H1 (cell line): ENCODE results near the gene IZUMO4. TPM values are rescaled to one million over a fixed set of nuclear protein-coding genes. Genes with fewer than 3 reads are reported as not detected.

Experiments
- CTCF ChIA-PET: fragments of 300-600 bp; sonication (Branson Sonifier 250); formaldehyde crosslinking; loops from one replicate; lab custom pipeline; 2021; ENCODE audit not compliant: partially characterized antibody; lab: Charles Lee
- POLR2A ChIA-PET: fragments of 300-600 bp; sonication (Branson Sonifier 250); formaldehyde crosslinking; loops from one replicate; lab custom pipeline; 2021; ENCODE audit warnings: inconsistent platforms; ENCODE audit not compliant: partially characterized antibody; lab: Charles Lee
- DNase-seq, 2 experiments: peaks; one replicate each; pipeline versions ENCODE4 v3.0.0 to v3.0.0-alpha.2; 2010 to 2022; ENCODE audit warnings: low spot score in 2 of 2, low read depth in 1 of 2, mixed read lengths in 1 of 2
- FAIRE-seq: peaks from 2 replicates; lab custom pipeline; 2011; peaks lifted over from hg19 to GRCh38; lab: Jason Lieb, UNC
- H2AFZ ChIP-seq: 2 replicates; pipeline ENCODE4 v1.8.1; 2012; ENCODE audit warnings: low read length, inconsistent platforms
- H2AK5ac ChIP-seq: 2 replicates; pipeline ENCODE4 v1.6.1; 2013; ENCODE audit warnings: low read depth, low read length
- H2BK120ac ChIP-seq: replicated peaks from 2 replicates; pipeline ENCODE3; 2013; ENCODE audit warnings: low read depth, low read length, inconsistent platforms
- H2BK12ac ChIP-seq: 2 replicates; pipeline ENCODE4 v1.6.1; 2013; ENCODE audit warnings: low read depth, low read length
- H2BK15ac ChIP-seq: 2 replicates; pipeline ENCODE4 v1.6.1; 2013; ENCODE audit warnings: low read length
- H2BK20ac ChIP-seq: 2 replicates; pipeline ENCODE4 v1.6.1; 2013; ENCODE audit warnings: low read length
- H2BK5ac ChIP-seq: 2 replicates; pipeline ENCODE4 v1.6.1; 2013; ENCODE audit warnings: low read depth, low read length
- H3K14ac ChIP-seq: 2 replicates; pipeline ENCODE4 v1.6.1; 2013; ENCODE audit warnings: inconsistent platforms; ENCODE audit not compliant: insufficient read length
- H3K18ac ChIP-seq: 2 replicates; pipeline ENCODE4 v1.6.1; 2013; ENCODE audit warnings: low read length; ENCODE audit errors: extremely low read depth
- H3K23ac ChIP-seq: 2 replicates; pipeline ENCODE4 v1.6.1; 2013; ENCODE audit warnings: inconsistent platforms; ENCODE audit not compliant: insufficient read length
- H3K23me2 ChIP-seq: 2 replicates; pipeline ENCODE4 v1.6.1; 2013; ENCODE audit warnings: low read depth, low read length
- H3K27ac ChIP-seq: 2 replicates; pipeline ENCODE4 v1.6.1; 2011; ENCODE audit warnings: low read depth, low read length, inconsistent platforms
- H3K27me3 ChIP-seq, 4 experiments: replicated peaks in 1 of 4; 1 replicate in 1 of 4; 2 replicates in 3 of 4; pipeline versions ENCODE4 v1.6.1 to v1.8.1; 2011 to 2013; ENCODE audit warnings: low read length in 3 of 4, mild to moderate bottlenecking in 3 of 4, inconsistent platforms in 2 of 4, mixed read lengths in 2 of 4, moderate library complexity in 1 of 4; ENCODE audit not compliant: control insufficient read depth in 3 of 4, insufficient read depth in 3 of 4; ENCODE audit errors: extremely low read depth in 1 of 4
- H3K36me3 ChIP-seq, 4 experiments: 2 replicates each; pipeline versions ENCODE4 v1.6.1 to v1.8.1; 2011 to 2013; ENCODE audit warnings: mild to moderate bottlenecking in 4 of 4, low read length in 3 of 4, moderate library complexity in 2 of 4, control low read depth in 1 of 4, inconsistent platforms in 1 of 4; ENCODE audit not compliant: insufficient read depth in 4 of 4, control insufficient read depth in 2 of 4
- H3K4ac ChIP-seq: replicated peaks from 2 replicates; pipeline ENCODE3; 2013; ENCODE audit warnings: low read length, low read depth, mixed read lengths, inconsistent platforms; ENCODE audit not compliant: insufficient read length
- H3K4me1 ChIP-seq, 4 experiments: replicated peaks in 1 of 4; 1 replicate in 1 of 4; 2 replicates in 3 of 4; pipeline versions ENCODE4 v1.6.1 to v1.8.1; 2011 to 2013; ENCODE audit warnings: low read length in 3 of 4, inconsistent platforms in 2 of 4, mixed read lengths in 1 of 4; ENCODE audit not compliant: insufficient read depth in 4 of 4, control insufficient read depth in 3 of 4
- H3K4me2 ChIP-seq, 2 experiments: 2 replicates each; pipeline versions ENCODE4 v1.6.1 to v1.8.1; 2011 to 2013; ENCODE audit warnings: low read depth in 2 of 2, low read length in 2 of 2, control low read depth in 1 of 2, inconsistent platforms in 1 of 2, mild to moderate bottlenecking in 1 of 2; ENCODE audit not compliant: insufficient read depth in 1 of 2
- H3K4me3 ChIP-seq, 4 experiments: fragments of 200-600, 300-600 bp in 1 of 4; sonication (generic), shearing (Covaris generic), sonication (Bioruptor Twin) in 1 of 4; 2 replicates each; pipeline versions ENCODE4 v1.5.1 to v1.8.1; 2011 to 2016; ENCODE audit warnings: low read length in 4 of 4, low read depth in 3 of 4, control low read depth in 2 of 4, inconsistent platforms in 2 of 4, mild to moderate bottlenecking in 2 of 4, mixed read lengths in 1 of 4, moderate library complexity in 1 of 4; ENCODE audit not compliant: insufficient read depth in 2 of 4; ENCODE audit errors: extremely low read depth in 1 of 4
- H3K56ac ChIP-seq: replicated peaks from 2 replicates; pipeline ENCODE3; 2013; ENCODE audit warnings: low read depth, mild to moderate bottlenecking, mixed read lengths, low read length, inconsistent platforms; ENCODE audit not compliant: insufficient read length
- H3K79me1 ChIP-seq: 2 replicates; pipeline ENCODE4 v1.6.1; 2013; ENCODE audit warnings: low read depth, low read length, control low read depth
- H3K79me2 ChIP-seq, 2 experiments: 2 replicates each; pipeline versions ENCODE4 v1.6.1 to v1.8.1; 2012 to 2013; ENCODE audit warnings: low read length in 2 of 2, mild to moderate bottlenecking in 2 of 2, inconsistent platforms in 1 of 2; ENCODE audit not compliant: insufficient read depth in 2 of 2, control insufficient read depth in 1 of 2
- H3K9ac ChIP-seq, 4 experiments: replicated peaks in 1 of 4; 1 replicate in 1 of 4; 2 replicates in 3 of 4; pipeline versions ENCODE4 v1.6.1 to v1.8.1; 2011 to 2013; ENCODE audit warnings: low read depth in 3 of 4, low read length in 3 of 4, control low read depth in 2 of 4, mild to moderate bottlenecking in 2 of 4, moderate library complexity in 2 of 4, inconsistent platforms in 1 of 4; ENCODE audit errors: extremely low read depth in 1 of 4
- H3K9me3 ChIP-seq, 2 experiments: 2 replicates each; pipeline versions ENCODE4 v1.6.1 to v1.8.1; 2012 to 2013; ENCODE audit warnings: mild to moderate bottlenecking in 2 of 2, moderate library complexity in 2 of 2, control low read depth in 1 of 2, inconsistent platforms in 1 of 2, low read depth in 1 of 2, low read length in 1 of 2, mixed read lengths in 1 of 2; ENCODE audit not compliant: insufficient read depth in 2 of 2
- H4K20me1 ChIP-seq, 2 experiments: replicated peaks in 1 of 2; 2 replicates each; pipeline versions ENCODE3 to v1.8.1; 2011 to 2013; ENCODE audit warnings: inconsistent platforms in 2 of 2, low read length in 2 of 2, mild to moderate bottlenecking in 1 of 2; ENCODE audit not compliant: insufficient read depth in 2 of 2, control insufficient read depth in 1 of 2
- H4K5ac ChIP-seq: 2 replicates; pipeline ENCODE4 v1.6.1; 2013; ENCODE audit warnings: low read length, low read depth, mixed read lengths, inconsistent platforms; ENCODE audit not compliant: insufficient read length
- H4K8ac ChIP-seq: 2 replicates; pipeline ENCODE4 v1.8.0; 2013; ENCODE audit warnings: mild to moderate bottlenecking, moderate library complexity, low read length, inconsistent platforms; ENCODE audit not compliant: insufficient read depth; ENCODE audit errors: extremely low read depth
- H4K91ac ChIP-seq: replicated peaks from 2 replicates; pipeline ENCODE3; 2013; ENCODE audit warnings: low read length, mixed read lengths, inconsistent platforms; ENCODE audit not compliant: insufficient read length
- ASH2L ChIP-seq: fragments of 200-600, 300-600 bp; sonication (generic); IDR thresholded peaks from one replicate; pipeline ENCODE4 v1.7.1; 2017; ENCODE audit warnings: low read length
- ATF3 ChIP-seq: IDR thresholded peaks from 2 replicates; pipeline ENCODE4 v1.6.1; 2011; ENCODE audit warnings: low read depth, mild to moderate bottlenecking, low read length; ENCODE audit not compliant: insufficient read depth
- CHD2 ChIP-seq: IDR thresholded peaks from 2 replicates; pipeline ENCODE4 v1.6.1; 2012; ENCODE audit warnings: low read length, improper control_type of control experiment
- YY1 ChIP-seq: IDR thresholded peaks from 2 replicates; pipeline ENCODE4 v1.6.1; 2011; ENCODE audit warnings: low read depth, mild to moderate bottlenecking, low read length
- WGBS, 2 experiments: shearing (Covaris generic) in 1 of 2; methylation state at CpG; one replicate each; pipeline versions ENCODE4 v1.1.6 to v1.1.7; 2013 to 2015; ENCODE audit warnings: low lambda C conversion rate in 2 of 2, mixed read lengths in 2 of 2, inconsistent platforms in 1 of 2, low coverage in 1 of 2, missing lambda C conversion rate in 1 of 2; ENCODE audit not compliant: insufficient replicate concordance in 2 of 2, insufficient coverage in 1 of 2, insufficient read length in 1 of 2; ENCODE audit errors: extremely low coverage in 1 of 2, missing lambda C conversion rate in 1 of 2; 5-methylcytosine and 5-hydroxymethylcytosine counted together
- polyA plus RNA-seq, 7 experiments: library from polyadenylated mRNA; depleted of rRNA in 3 of 7; stranded (reverse) in 5 of 7; unstranded in 2 of 7; fragments of >200 nt in 5 of 7; fragments of 200-250 nt in 2 of 7; gene quantifications; 1 replicate in 5 of 7; 2 replicates in 1 of 7; 4 replicates in 1 of 7; pipeline versions ENCODE4 v1.2.1 to v1.2.3, GENCODE V29; 2011 to 2013; ENCODE audit warnings: missing spikeins in 2 of 7, mixed read lengths in 2 of 7
- total RNA-seq: library from RNA; stranded (reverse); fragmentation: NEBNext Ultra II Directional; extraction: Animal tissue kit (Norgen Biotek cat#: 25700); gene quantifications from 2 replicates; pipeline ENCODE4 v1.2.1, GENCODE V29; 2021
- TF ChIP-seq, protein P1 (sequence below): IDR thresholded peaks from 2 replicates; pipeline ENCODE4 v1.6.1; 2011; ENCODE audit warnings: low read length, improper control_type of control experiment
- TF ChIP-seq, protein P2 (sequence below), 3 experiments: IDR thresholded peaks; 1 replicate in 2 of 3; 2 replicates in 1 of 3; pipeline versions ENCODE4 v1.5.1 to v1.6.1; 2011; ENCODE audit warnings: low read length in 3 of 3, mild to moderate bottlenecking in 3 of 3, inconsistent platforms in 2 of 3, low read depth in 1 of 3, moderate library complexity in 1 of 3; ENCODE audit not compliant: insufficient read depth in 1 of 3; ENCODE audit errors: control extremely low read depth in 1 of 3

The IZUMO4 gene
- total and polyA plus RNA-seq, 2 of the 8 experiments (the other 6 are each of a cell fraction or from before 2014, with no cell fraction given), result 1.8 to 1.9 TPM

GRCh38 chr19:2114218-2114617 lies 17.5 kb downstream of the IZUMO4 start:
- Histone ChIP-seq H3K4me2 (no peak overlapping the region), H3K56ac (no peak overlapping the region), H2BK15ac (no peak overlapping the region), H3K27me3 (no peaks in the 10 kb centered on the region), H4K20me1 (peaks cover 9 to 23% of the 10 kb centered on the region in 2 experiments), H2BK5ac (no peak overlapping the region), H2BK12ac (no peak overlapping the region), H3K4me1 (no peaks in the 10 kb centered on the region), H4K5ac (no peak overlapping the region), H3K23ac (no peak overlapping the region), H3K27ac (no peak overlapping the region), H4K91ac (no peak overlapping the region), H3K36me3 (peaks cover 61 to 98% (median 90%) of the 10 kb centered on the region in 4 experiments), H3K79me2 (no peaks in the 10 kb centered on the region), H2BK20ac (no peak overlapping the region), H3K14ac (no peak overlapping the region), H2AFZ (no peak overlapping the region), H3K4me3 (no peak overlapping the region), H3K9me3 (no peaks in the 10 kb centered on the region)
- 100% methylated on average over 7 of the region's 9 CpGs; no CpG with 5 or more reads in 1 of the 2 experiments for WGBS, 2 experiments
- CTCF ChIA-PET, result interaction anchor here (1.0 kb wide), 1 partner anchor 35 kb away, joined by 3 read pairs; no protein-coding TSS in a partner anchor
- TF ChIP-seq ASH2L (no peak), CHD2 (no peak), ATF3 (no peak), YY1 (no peak)
- TF ChIP-seq, protein P1, sequence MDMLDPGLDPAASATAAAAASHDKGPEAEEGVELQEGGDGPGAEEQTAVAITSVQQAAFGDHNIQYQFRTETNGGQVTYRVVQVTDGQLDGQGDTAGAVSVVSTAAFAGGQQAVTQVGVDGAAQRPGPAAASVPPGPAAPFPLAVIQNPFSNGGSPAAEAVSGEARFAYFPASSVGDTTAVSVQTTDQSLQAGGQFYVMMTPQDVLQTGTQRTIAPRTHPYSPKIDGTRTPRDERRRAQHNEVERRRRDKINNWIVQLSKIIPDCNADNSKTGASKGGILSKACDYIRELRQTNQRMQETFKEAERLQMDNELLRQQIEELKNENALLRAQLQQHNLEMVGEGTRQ, result no peak
- TF ChIP-seq, protein P2, sequence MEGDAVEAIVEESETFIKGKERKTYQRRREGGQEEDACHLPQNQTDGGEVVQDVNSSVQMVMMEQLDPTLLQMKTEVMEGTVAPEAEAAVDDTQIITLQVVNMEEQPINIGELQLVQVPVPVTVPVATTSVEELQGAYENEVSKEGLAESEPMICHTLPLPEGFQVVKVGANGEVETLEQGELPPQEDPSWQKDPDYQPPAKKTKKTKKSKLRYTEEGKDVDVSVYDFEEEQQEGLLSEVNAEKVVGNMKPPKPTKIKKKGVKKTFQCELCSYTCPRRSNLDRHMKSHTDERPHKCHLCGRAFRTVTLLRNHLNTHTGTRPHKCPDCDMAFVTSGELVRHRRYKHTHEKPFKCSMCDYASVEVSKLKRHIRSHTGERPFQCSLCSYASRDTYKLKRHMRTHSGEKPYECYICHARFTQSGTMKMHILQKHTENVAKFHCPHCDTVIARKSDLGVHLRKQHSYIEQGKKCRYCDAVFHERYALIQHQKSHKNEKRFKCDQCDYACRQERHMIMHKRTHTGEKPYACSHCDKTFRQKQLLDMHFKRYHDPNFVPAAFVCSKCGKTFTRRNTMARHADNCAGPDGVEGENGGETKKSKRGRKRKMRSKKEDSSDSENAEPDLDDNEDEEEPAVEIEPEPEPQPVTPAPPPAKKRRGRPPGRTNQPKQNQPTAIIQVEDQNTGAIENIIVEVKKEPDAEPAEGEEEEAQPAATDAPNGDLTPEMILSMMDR (IDR thresholded peaks at IDR 0.05; ENCODE audit: control extremely low read depth in 1 of 3, insufficient read depth in 1 of 3, low read depth in 1 of 3, low read length in 3 of 3), result no peak
- TF ChIP-seq, all 59 proteins: peak for 0
- Histone ChIP-seq H2BK120ac (no peak overlapping the region), H3K18ac (no peak overlapping the region), H3K9ac (no peak overlapping the region), H3K79me1 (no peaks in the 10 kb centered on the region; the same call in none of the 2 replicates), H2AK5ac (no peak overlapping the region), H3K23me2 (no peaks in the 10 kb centered on the region), H3K4ac (no peak overlapping the region), H4K8ac (no peak overlapping the region)
- POLR2A ChIA-PET, result no interaction called here
- DNase-seq (no peak), FAIRE-seq (no peak)
